Right atrium auricular region (tissue), 2 donors: ENCODE data around the gene URB1. TPM values are rescaled to one million over a fixed set of nuclear protein-coding genes. Genes with fewer than 3 reads are reported as not detected.

Experiments
- DNase-seq: peaks from one replicate; pipeline ENCODE4 v3.0.0-alpha.2; 2019; ENCODE audit warnings: low spot score
- H3K27ac ChIP-seq, 2 donors: fragments of 200-600 bp; sonication (generic); 1 replicate in 1 of 2; 2 replicates in 1 of 2; pipeline ENCODE4 v1.5.1; 2016 to 2019
- H3K27me3 ChIP-seq, 2 donors: fragments of 200-600 bp; sonication (generic); one replicate each; pipeline versions ENCODE4 v1.5.1 to v1.6.0; 2017 to 2019
- H3K36me3 ChIP-seq: fragments of 200-600 bp; sonication (generic); one replicate; pipeline ENCODE4 v1.5.1; 2016
- H3K4me1 ChIP-seq, 2 donors: fragments of 200-600 bp; sonication (generic); one replicate each; pipeline versions ENCODE4 v1.5.1 to v1.6.0; 2017 to 2019
- H3K4me3 ChIP-seq, 2 donors: fragments of 200-600 bp; sonication (generic); 1 replicate in 1 of 2; 2 replicates in 1 of 2; pipeline ENCODE4 v1.5.1; 2017 to 2019; ENCODE audit warnings: mild to moderate bottlenecking in 1 of 2, moderate library complexity in 1 of 2
- H3K9me3 ChIP-seq, 2 donors: fragments of 200-600 bp; sonication (generic); one replicate each; pipeline ENCODE4 v1.5.1; 2019
- total RNA-seq, 2 donors: library from RNA; depleted of rRNA; stranded (reverse); fragments of >200 nt; gene quantifications; one replicate each; pipeline ENCODE4 v1.1.0, GENCODE V29; 2016
- TF ChIP-seq, protein P1 (sequence below), 2 donors: fragments of 200-600 bp; sonication (generic); IDR thresholded peaks; one replicate each; pipeline ENCODE4 v1.5.1; 2019; ENCODE audit warnings: antibody characterized with exemption in 2 of 2

Gene URB1
- total RNA-seq, 2 donors from 2014 or later, result 8.6 to 12.2 TPM

DNA sequence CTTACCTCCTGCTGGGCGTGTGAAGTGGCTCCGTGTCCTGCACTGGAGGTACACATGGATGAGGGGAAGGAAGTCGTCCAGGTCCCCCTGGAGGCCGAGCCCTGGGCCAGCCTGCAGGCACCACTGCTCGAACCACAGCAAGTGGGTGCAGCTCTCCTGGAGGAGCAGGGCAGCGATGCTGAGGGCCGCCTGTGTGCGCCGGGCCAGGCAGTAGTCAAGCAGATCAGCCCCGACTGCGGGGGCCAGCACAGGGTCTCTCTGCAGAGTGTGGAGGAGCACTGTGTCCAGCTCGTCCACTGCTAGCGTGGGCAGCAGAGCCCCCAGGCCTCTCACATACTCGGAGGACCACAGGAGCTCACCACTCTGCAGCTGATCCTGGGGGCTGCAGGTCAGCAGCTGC, 45.9 kb downstream of the URB1 start:
- H3K4me1 ChIP-seq, result no peaks in the 10 kb centered on the region
- H3K4me3 ChIP-seq, result no peak overlapping the region
- H3K9me3 ChIP-seq, result peaks cover 0 to 7% of the 10 kb centered on the region in 2 donors
- H3K27ac ChIP-seq, result no peak overlapping the region
- no peaks in the 10 kb centered on the region for H3K27me3 ChIP-seq
- DNase-seq, result no peak
- TF ChIP-seq, protein P1, sequence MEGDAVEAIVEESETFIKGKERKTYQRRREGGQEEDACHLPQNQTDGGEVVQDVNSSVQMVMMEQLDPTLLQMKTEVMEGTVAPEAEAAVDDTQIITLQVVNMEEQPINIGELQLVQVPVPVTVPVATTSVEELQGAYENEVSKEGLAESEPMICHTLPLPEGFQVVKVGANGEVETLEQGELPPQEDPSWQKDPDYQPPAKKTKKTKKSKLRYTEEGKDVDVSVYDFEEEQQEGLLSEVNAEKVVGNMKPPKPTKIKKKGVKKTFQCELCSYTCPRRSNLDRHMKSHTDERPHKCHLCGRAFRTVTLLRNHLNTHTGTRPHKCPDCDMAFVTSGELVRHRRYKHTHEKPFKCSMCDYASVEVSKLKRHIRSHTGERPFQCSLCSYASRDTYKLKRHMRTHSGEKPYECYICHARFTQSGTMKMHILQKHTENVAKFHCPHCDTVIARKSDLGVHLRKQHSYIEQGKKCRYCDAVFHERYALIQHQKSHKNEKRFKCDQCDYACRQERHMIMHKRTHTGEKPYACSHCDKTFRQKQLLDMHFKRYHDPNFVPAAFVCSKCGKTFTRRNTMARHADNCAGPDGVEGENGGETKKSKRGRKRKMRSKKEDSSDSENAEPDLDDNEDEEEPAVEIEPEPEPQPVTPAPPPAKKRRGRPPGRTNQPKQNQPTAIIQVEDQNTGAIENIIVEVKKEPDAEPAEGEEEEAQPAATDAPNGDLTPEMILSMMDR (IDR thresholded peaks at IDR 0.05), result no peak
- peaks cover 98% of the 10 kb centered on the region for H3K36me3 ChIP-seq

GRCh38 chr21:32340863-32341848, 51.7 kb downstream of the URB1 start:
- no peak overlapping the region for H3K4me3 ChIP-seq
- H3K27me3 ChIP-seq, result no peaks in the 10 kb centered on the region
- no peak for DNase-seq
- peaks cover 0 to 7% of the 10 kb centered on the region in 2 donors for H3K9me3 ChIP-seq
- peaks cover 76% of the 10 kb centered on the region for H3K36me3 ChIP-seq
- H3K27ac ChIP-seq, result no peak overlapping the region
- H3K4me1 ChIP-seq, result no peaks in the 10 kb centered on the region
- TF ChIP-seq, protein P1 (IDR thresholded peaks at IDR 0.05), result no peak

DNA sequence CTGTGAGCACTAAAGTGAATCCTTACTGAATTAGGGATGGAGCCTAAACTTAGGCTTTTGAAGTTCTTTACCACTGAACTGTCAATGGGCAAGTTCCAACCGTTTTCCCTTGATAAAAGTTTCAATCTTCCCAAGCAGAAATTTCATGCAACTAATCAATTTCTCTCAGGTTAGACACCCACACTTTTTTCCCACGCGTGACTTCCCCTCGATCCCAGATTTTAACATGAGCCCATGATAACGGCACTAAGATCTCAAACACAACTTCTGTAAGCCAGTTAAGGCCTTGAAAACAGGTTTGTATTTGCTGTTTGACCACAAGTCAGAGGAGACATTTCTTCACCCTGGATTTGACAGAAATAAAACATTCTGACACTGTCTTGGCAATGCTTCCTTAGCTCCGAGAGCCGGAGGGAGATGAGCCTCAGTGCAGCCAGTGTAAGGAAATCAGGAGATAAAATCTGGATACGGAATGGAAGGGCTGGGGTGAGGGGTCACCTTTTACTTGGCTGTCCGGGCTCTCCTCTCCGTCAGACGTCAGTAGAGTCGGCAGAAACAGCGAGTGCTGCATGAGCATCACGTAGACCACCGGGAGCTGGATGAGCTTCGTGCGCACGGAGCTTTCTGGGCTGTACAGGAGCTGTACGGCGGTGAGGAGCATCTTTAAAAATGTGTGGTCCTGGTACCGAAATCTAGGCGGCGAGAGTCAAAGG, 54.4 kb downstream of the URB1 start:
- Histone ChIP-seq H3K27ac (no peak overlapping the region), H3K36me3 (peaks cover 75% of the 10 kb centered on the region)
- DNase-seq, result no peak

DNA sequence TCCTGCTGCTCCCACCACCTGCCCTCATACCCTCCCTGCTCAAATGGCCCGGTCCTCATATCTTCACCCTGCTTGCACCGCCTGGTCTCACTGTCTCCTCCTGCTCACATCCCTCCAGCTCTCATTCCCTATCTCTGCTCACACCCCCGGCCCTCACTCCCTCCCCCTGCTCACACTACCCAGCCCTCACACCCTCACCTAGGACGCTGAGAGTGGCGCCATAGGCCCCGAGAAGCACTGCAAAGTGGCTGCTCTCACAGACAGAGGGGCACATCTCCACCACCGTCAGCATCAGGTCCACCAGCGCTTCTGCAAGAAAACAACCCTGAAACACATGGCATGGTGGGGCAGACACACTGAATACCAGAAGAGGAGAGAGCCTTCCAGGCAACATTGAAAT, 55.6 kb downstream of the URB1 start:
- Histone ChIP-seq H3K27me3 (no peaks in the 10 kb centered on the region), H3K27ac (no peak overlapping the region), H3K9me3 (no peaks in the 10 kb centered on the region), H3K4me1 (no peaks in the 10 kb centered on the region), H3K4me3 (no peak overlapping the region), H3K36me3 (peaks cover 73% of the 10 kb centered on the region)
- no peak for DNase-seq
- TF ChIP-seq, protein P1 (IDR thresholded peaks at IDR 0.05), result no peak

More for the DNA sequence above, 54.4 kb downstream of the URB1 start:
- TF ChIP-seq, protein P1 (IDR thresholded peaks at IDR 0.05), result no peak
- H3K27me3 ChIP-seq, result no peaks in the 10 kb centered on the region
- no peaks in the 10 kb centered on the region for H3K9me3 ChIP-seq
- no peak overlapping the region for H3K4me3 ChIP-seq
- no peaks in the 10 kb centered on the region for H3K4me1 ChIP-seq

GRCh38 chr21:32336711-32337110, 56.1 kb downstream of the URB1 start:
- H3K27ac ChIP-seq, result no peak overlapping the region
- H3K4me3 ChIP-seq, result no peak overlapping the region
- no peaks in the 10 kb centered on the region for H3K4me1 ChIP-seq
- peaks cover 72% of the 10 kb centered on the region for H3K36me3 ChIP-seq
- DNase-seq, result no peak
- TF ChIP-seq, protein P1 (IDR thresholded peaks at IDR 0.05), result no peak
- H3K9me3 ChIP-seq, result no peaks in the 10 kb centered on the region
- H3K27me3 ChIP-seq, result no peaks in the 10 kb centered on the region
